WTC11 (cell line): Measurements from ENCODE around the gene PLPP3. TPM values are rescaled to one million over a fixed set of nuclear protein-coding genes. Genes with fewer than 3 reads are reported as not detected.

Source experiments
- ATAC-seq: fragments of 200-7000 bp; cut with Tn5 transposase; 2 replicates; pipeline ENCODE4 v1.10.0; 2021; ENCODE audit warnings: mild to moderate bottlenecking, moderate library complexity
- CTCF ChIA-PET: fragments of 300-600 bp; sonication (Branson Sonifier 250); formaldehyde crosslinking; loops from one replicate; lab custom pipeline; 2021; ENCODE audit warnings: antibody characterized with exemption; lab: Charles Lee
- POLR2A ChIA-PET: fragments of 350-600 bp; sonication (Branson Sonifier 250); formaldehyde crosslinking; loops from one replicate; lab custom pipeline; 2021; ENCODE audit warnings: antibody characterized with exemption; lab: Charles Lee
- DNase-seq: peaks from one replicate; pipeline ENCODE4 v3.0.0; 2021; ENCODE audit warnings: low spot score
- H3K27ac Mint-ChIP-seq: 2 replicates; pipeline ENCODE4 v1.8.0; 2021; ENCODE audit warnings: mixed read lengths
- H3K27me3 Mint-ChIP-seq: 2 replicates; pipeline ENCODE4 v1.8.0; 2021; ENCODE audit warnings: low read depth, mild to moderate bottlenecking, moderate library complexity, mixed read lengths
- H3K36me3 Mint-ChIP-seq: 2 replicates; pipeline ENCODE4 v1.8.0; 2021; ENCODE audit warnings: mixed read lengths
- H3K4me1 Mint-ChIP-seq: 2 replicates; pipeline ENCODE4 v1.8.0; 2022; ENCODE audit warnings: mixed read lengths
- H3K4me3 Mint-ChIP-seq: 2 replicates; pipeline ENCODE4 v1.8.0; 2021; ENCODE audit warnings: mild to moderate bottlenecking, moderate library complexity, mixed read lengths
- H3K9me3 Mint-ChIP-seq: 2 replicates; pipeline ENCODE4 v1.8.0; 2021; ENCODE audit warnings: mixed read lengths
- CBFB ChIP-seq: sonication (generic); formaldehyde crosslinking; IDR thresholded peaks from 2 replicates; pipeline ENCODE4 v1.8.1; 2022; ENCODE audit warnings: mild to moderate bottlenecking, low read depth, missing genetic modification reagents
- GRHL2 ChIP-seq: fragments of 250-450 bp; sonication (Bioruptor Pico); IDR thresholded peaks from 2 replicates; pipeline ENCODE4 v1.8.0; 2022; ENCODE audit warnings: mild to moderate bottlenecking, moderate library complexity; ENCODE audit not compliant: insufficient replicate concordance, severe bottlenecking
- JUN ChIP-seq: sonication (generic); formaldehyde crosslinking; IDR thresholded peaks from 2 replicates; pipeline ENCODE4 v1.8.0; 2023; ENCODE audit warnings: mild to moderate bottlenecking, missing genetic modification reagents
- MYBL2 ChIP-seq: sonication (generic); formaldehyde crosslinking; IDR thresholded peaks from 2 replicates; pipeline ENCODE4 v1.8.1; 2023; ENCODE audit warnings: mild to moderate bottlenecking, moderate library complexity, missing genetic modification reagents
- OVOL2 ChIP-seq: fragments of 250-450 bp; sonication (Bioruptor Pico); IDR thresholded peaks from 2 replicates; pipeline ENCODE4 v1.9.0; 2021; ENCODE audit warnings: mild to moderate bottlenecking, borderline replicate concordance
- PRRX2 ChIP-seq: fragments of 250-450 bp; sonication (Bioruptor Pico); IDR thresholded peaks from 2 replicates; pipeline ENCODE4 v1.8.0; 2021; ENCODE audit warnings: mild to moderate bottlenecking
- SOX15 ChIP-seq: fragments of 250-450 bp; sonication (Bioruptor Pico); IDR thresholded peaks from 2 replicates; pipeline ENCODE4 v1.9.0; 2021; ENCODE audit warnings: mild to moderate bottlenecking
- TP53 ChIP-seq: sonication (generic); formaldehyde crosslinking; IDR thresholded peaks from 2 replicates; pipeline ENCODE4 v1.8.1; 2023; ENCODE audit warnings: mild to moderate bottlenecking, missing genetic modification reagents
- ZNF396 ChIP-seq: fragments of 250-450 bp; sonication (Bioruptor Pico); IDR thresholded peaks from 2 replicates; pipeline ENCODE4 v1.8.0; 2021; ENCODE audit warnings: mild to moderate bottlenecking, moderate library complexity, borderline replicate concordance
- ZNF423 ChIP-seq: fragments of 250-450 bp; sonication (Bioruptor Pico); IDR thresholded peaks from 2 replicates; pipeline ENCODE4 v2.1.2; 2022; ENCODE audit warnings: mild to moderate bottlenecking, moderate library complexity
- total RNA-seq: library from RNA; stranded (reverse); gene quantifications from 3 replicates; pipeline ENCODE4 v1.2.3, GENCODE V29; 2021
- TF ChIP-seq, protein P1 (sequence below): sonication (generic); formaldehyde crosslinking; conservative IDR thresholded peaks from 2 replicates; pipeline ENCODE4 v1.8.1; 2022; ENCODE audit warnings: mild to moderate bottlenecking, missing genetic modification reagents
- TF ChIP-seq, protein P2 (sequence below): sonication (generic); formaldehyde crosslinking; IDR thresholded peaks from 2 replicates; pipeline ENCODE4 v1.8.1; 2022; ENCODE audit warnings: mild to moderate bottlenecking, missing genetic modification reagents, moderate library complexity, borderline replicate concordance
- TF ChIP-seq, protein P3 (sequence below): fragments of 250-450 bp; sonication (Bioruptor Pico); conservative IDR thresholded peaks from 2 replicates; pipeline ENCODE4 v1.9.0; 2021; ENCODE audit warnings: mild to moderate bottlenecking
- TF ChIP-seq, protein P4 (sequence below): sonication (generic); formaldehyde crosslinking; IDR thresholded peaks from 2 replicates; pipeline ENCODE4 v1.8.0; 2022; ENCODE audit warnings: missing genetic modification reagents
- TF ChIP-seq, protein P5 (sequence below): sonication (generic); formaldehyde crosslinking; IDR thresholded peaks from 2 replicates; pipeline ENCODE4 v1.8.1; 2023; ENCODE audit warnings: mild to moderate bottlenecking, moderate library complexity, missing genetic modification reagents
- TF ChIP-seq, protein P6 (sequence below): sonication (generic); formaldehyde crosslinking; IDR thresholded peaks from 2 replicates; pipeline ENCODE4 v1.8.1; 2023; ENCODE audit warnings: mild to moderate bottlenecking, missing genetic modification reagents
- TF ChIP-seq, protein P7 (sequence below): sonication (generic); formaldehyde crosslinking; IDR thresholded peaks from 2 replicates; pipeline ENCODE4 v1.8.0; 2022; ENCODE audit warnings: mild to moderate bottlenecking, missing genetic modification reagents

Gene PLPP3
- total RNA-seq, 1 experiment from 2014 or later: 31.0 TPM

DNA sequence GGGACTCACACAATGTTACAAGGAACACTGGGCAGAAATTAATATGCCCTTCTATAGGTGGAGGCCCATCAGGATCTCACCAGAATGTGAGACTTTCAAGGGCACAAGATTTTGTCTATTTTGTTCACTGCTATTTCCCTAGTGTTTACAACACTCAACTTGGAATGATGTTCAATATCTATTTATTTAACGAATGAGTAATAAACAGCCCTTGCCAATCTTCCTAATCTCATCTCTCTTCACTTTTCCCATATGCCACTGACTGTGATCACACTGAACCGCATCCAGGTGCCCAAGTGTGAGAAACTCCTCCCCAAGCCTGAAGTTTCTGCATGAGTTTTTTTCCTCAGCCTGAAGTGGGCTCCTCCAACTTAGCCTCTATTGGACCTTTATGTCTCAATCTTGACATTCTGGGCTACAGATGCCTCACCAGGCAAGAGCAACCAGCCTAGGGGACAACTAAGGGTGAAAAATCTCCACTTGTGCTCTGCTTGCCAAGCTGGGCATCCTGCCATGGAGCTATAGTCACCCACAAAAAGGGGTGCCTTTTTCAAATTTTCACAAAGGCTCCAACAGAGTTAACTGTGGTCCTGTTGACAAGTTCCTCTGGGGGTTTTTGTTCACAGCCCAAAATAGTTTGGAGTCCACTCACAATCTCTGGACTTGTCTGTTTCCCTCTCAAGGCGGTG lies 105.6 kb downstream of the PLPP3 start:
- no peak overlapping the region for H3K27ac Mint-ChIP-seq
- ATAC-seq (no peak), DNase-seq (no peak)
- ChIA-PET CTCF (no interaction called here), POLR2A (no interaction called here)
- no peaks in the 10 kb centered on the region for H3K9me3 Mint-ChIP-seq
- H3K4me3 Mint-ChIP-seq: no peak overlapping the region
- H3K27me3 Mint-ChIP-seq: peaks cover 3% of the 10 kb centered on the region
- no peaks in the 10 kb centered on the region for H3K36me3 Mint-ChIP-seq
- H3K4me1 Mint-ChIP-seq: peaks cover 20% of the 10 kb centered on the region
- TF ChIP-seq CBFB (CRISPR knock-in tag): no peak
- no peak for TF ChIP-seq PRRX2
- TF ChIP-seq, protein P1, sequence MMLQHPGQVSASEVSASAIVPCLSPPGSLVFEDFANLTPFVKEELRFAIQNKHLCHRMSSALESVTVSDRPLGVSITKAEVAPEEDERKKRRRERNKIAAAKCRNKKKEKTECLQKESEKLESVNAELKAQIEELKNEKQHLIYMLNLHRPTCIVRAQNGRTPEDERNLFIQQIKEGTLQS (CRISPR knock-in tag): no peak
- TF ChIP-seq MYBL2 (CRISPR knock-in tag): no peak

DNA sequence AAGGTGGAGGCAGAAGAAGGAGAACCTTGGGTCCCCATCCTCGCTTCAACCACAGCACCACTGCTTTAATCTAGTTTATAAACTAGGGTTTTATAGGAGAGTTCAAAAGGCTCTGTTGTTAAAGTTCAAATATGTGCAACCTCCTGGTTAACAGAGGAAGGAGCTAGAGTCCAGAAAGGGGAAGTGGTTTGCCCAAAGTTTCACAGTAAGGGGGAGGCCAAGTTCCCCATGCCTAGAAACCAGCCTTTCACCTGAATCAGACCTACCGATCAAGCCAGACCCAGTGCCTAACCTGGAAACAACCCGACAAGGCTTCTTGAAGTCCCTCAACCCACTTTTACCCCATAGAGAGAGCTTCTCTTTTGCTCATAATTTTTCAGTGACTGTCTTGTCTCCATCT lies 106.5 kb downstream of the PLPP3 start:
- DNase-seq (no peak), ATAC-seq (no peak)
- CTCF ChIA-PET: no interaction called here
- no peaks in the 10 kb centered on the region for H3K9me3 Mint-ChIP-seq
- H3K4me3 Mint-ChIP-seq: no peak overlapping the region
- H3K36me3 Mint-ChIP-seq: no peaks in the 10 kb centered on the region
- POLR2A ChIA-PET: no interaction called here
- no peaks in the 10 kb centered on the region; the same call in none of the 2 replicates for H3K27me3 Mint-ChIP-seq
- H3K27ac Mint-ChIP-seq: no peak overlapping the region
- H3K4me1 Mint-ChIP-seq: peaks cover 15% of the 10 kb centered on the region
- TF ChIP-seq ZNF423 (CRISPR knock-in tag) (no peak), SOX15 (CRISPR knock-in tag) (no peak)
- TF ChIP-seq, protein P2, sequence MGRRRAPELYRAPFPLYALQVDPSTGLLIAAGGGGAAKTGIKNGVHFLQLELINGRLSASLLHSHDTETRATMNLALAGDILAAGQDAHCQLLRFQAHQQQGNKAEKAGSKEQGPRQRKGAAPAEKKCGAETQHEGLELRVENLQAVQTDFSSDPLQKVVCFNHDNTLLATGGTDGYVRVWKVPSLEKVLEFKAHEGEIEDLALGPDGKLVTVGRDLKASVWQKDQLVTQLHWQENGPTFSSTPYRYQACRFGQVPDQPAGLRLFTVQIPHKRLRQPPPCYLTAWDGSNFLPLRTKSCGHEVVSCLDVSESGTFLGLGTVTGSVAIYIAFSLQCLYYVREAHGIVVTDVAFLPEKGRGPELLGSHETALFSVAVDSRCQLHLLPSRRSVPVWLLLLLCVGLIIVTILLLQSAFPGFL (CRISPR knock-in tag): no peak
- TF ChIP-seq, protein P3, sequence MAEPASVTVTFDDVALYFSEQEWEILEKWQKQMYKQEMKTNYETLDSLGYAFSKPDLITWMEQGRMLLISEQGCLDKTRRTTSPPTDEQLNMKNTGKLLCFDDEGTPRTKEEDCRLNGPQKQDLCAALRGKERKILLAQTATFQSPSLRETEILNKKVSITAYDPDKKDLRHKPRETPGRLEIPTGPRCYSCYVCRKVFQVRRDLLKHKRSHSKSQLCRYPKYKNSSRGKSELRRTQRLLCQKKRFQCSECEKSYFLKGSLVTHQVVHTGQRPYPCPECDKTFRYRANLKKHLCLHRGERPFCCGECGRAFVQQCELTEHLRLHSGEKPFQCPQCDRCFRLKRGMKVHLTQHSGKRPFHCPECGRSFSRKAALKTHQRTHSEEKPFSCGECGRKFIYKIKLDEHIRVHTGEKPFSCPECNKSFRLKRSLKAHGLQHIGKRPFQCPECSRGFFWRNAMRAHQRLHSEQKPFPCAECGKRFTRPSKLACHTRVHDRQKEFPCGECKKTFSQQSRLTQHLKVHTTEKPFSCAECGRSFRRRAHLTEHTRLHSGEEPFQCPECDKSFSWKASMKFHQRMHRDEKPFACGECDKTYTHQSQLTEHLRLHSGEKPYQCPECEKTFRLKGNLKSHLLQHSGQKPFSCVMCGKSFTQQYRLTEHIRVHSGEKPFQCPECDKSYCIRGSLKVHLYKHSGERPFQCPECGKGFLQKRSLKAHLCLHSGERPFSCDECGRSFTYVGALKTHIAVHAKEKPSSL: no peak
- TF ChIP-seq, protein P4, sequence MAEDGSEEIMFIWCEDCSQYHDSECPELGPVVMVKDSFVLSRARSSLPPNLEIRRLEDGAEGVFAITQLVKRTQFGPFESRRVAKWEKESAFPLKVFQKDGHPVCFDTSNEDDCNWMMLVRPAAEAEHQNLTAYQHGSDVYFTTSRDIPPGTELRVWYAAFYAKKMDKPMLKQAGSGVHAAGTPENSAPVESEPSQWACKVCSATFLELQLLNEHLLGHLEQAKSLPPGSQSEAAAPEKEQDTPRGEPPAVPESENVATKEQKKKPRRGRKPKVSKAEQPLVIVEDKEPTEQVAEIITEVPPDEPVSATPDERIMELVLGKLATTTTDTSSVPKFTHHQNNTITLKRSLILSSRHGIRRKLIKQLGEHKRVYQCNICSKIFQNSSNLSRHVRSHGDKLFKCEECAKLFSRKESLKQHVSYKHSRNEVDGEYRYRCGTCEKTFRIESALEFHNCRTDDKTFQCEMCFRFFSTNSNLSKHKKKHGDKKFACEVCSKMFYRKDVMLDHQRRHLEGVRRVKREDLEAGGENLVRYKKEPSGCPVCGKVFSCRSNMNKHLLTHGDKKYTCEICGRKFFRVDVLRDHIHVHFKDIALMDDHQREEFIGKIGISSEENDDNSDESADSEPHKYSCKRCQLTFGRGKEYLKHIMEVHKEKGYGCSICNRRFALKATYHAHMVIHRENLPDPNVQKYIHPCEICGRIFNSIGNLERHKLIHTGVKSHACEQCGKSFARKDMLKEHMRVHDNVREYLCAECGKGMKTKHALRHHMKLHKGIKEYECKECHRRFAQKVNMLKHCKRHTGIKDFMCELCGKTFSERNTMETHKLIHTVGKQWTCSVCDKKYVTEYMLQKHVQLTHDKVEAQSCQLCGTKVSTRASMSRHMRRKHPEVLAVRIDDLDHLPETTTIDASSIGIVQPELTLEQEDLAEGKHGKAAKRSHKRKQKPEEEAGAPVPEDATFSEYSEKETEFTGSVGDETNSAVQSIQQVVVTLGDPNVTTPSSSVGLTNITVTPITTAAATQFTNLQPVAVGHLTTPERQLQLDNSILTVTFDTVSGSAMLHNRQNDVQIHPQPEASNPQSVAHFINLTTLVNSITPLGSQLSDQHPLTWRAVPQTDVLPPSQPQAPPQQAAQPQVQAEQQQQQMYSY: no peak

DNA sequence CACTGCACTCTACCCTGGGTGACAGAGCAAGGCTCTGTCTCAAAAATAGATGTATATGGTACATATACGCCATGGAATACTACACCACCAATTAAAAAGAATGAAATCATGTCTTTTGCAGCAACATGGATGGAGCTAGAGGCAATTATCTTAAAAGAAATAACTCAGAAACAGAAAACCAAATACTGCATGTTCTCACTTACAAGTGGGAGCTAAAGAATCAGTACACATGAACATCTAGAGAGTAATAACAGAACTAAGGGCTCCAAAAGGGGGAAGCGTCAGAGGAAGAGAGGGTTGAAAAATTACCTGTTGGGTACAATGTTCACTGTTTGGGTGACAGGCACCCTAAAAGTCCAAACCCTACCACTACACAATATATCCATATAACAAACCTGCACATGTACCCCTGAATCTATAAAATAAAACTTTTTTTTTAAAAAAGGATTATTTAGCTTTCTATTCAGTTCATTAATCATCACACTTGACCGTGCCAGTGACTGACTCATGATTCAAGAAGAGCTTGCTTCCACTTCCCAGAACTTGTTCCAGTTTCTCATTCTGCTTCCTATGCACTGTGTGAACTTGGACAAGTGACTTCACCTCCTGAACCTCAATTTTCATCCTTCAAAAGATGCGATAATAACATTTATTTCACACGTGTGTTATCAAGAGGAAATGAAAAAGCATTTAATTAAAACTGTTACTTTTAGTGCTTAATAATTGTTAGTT lies 109.6 kb downstream of the PLPP3 start:
- H3K4me3 Mint-ChIP-seq: no peak overlapping the region
- ChIA-PET POLR2A (no interaction called here), CTCF (interaction anchor here (1.7 kb wide), 1 partner anchor 17 kb away, joined by 4 read pairs; no protein-coding TSS in a partner anchor)
- DNase-seq (no peak), ATAC-seq (no peak)
- H3K9me3 Mint-ChIP-seq: no peaks in the 10 kb centered on the region
- H3K27me3 Mint-ChIP-seq: no peaks in the 10 kb centered on the region; the same call in 1 of the 2 replicates
- no peaks in the 10 kb centered on the region for H3K36me3 Mint-ChIP-seq
- peaks cover 8% of the 10 kb centered on the region for H3K4me1 Mint-ChIP-seq
- no peak overlapping the region for H3K27ac Mint-ChIP-seq
- TF ChIP-seq, protein P5, sequence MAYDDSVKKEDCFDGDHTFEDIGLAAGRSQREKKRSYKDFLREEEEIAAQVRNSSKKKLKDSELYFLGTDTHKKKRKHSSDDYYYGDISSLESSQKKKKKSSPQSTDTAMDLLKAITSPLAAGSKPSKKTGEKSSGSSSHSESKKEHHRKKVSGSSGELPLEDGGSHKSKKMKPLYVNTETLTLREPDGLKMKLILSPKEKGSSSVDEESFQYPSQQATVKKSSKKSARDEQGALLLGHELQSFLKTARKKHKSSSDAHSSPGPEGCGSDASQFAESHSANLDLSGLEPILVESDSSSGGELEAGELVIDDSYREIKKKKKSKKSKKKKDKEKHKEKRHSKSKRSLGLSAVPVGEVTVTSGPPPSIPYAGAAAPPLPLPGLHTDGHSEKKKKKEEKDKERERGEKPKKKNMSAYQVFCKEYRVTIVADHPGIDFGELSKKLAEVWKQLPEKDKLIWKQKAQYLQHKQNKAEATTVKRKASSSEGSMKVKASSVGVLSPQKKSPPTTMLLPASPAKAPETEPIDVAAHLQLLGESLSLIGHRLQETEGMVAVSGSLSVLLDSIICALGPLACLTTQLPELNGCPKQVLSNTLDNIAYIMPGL: no peak
- TF ChIP-seq, protein P1 (CRISPR knock-in tag): no peak
- TF ChIP-seq OVOL2 (CRISPR knock-in tag) (no peak), ZNF396 (CRISPR knock-in tag) (no peak), JUN (no peak), TP53 (no peak), GRHL2 (CRISPR knock-in tag) (no peak)
- TF ChIP-seq, protein P6, sequence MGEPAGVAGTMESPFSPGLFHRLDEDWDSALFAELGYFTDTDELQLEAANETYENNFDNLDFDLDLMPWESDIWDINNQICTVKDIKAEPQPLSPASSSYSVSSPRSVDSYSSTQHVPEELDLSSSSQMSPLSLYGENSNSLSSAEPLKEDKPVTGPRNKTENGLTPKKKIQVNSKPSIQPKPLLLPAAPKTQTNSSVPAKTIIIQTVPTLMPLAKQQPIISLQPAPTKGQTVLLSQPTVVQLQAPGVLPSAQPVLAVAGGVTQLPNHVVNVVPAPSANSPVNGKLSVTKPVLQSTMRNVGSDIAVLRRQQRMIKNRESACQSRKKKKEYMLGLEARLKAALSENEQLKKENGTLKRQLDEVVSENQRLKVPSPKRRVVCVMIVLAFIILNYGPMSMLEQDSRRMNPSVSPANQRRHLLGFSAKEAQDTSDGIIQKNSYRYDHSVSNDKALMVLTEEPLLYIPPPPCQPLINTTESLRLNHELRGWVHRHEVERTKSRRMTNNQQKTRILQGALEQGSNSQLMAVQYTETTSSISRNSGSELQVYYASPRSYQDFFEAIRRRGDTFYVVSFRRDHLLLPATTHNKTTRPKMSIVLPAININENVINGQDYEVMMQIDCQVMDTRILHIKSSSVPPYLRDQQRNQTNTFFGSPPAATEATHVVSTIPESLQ: no peak
- TF ChIP-seq, protein P7, sequence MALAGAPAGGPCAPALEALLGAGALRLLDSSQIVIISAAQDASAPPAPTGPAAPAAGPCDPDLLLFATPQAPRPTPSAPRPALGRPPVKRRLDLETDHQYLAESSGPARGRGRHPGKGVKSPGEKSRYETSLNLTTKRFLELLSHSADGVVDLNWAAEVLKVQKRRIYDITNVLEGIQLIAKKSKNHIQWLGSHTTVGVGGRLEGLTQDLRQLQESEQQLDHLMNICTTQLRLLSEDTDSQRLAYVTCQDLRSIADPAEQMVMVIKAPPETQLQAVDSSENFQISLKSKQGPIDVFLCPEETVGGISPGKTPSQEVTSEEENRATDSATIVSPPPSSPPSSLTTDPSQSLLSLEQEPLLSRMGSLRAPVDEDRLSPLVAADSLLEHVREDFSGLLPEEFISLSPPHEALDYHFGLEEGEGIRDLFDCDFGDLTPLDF: no peak
